ENCODE measurements around the gene WDFY2. TPM values are rescaled to one million over a fixed set of nuclear protein-coding genes. Genes with fewer than 3 reads are reported as not detected.

The WDFY2 gene
- total and polyA plus RNA-seq, 2 of the 8 experiments (the other 6 are each of a cell fraction or from before 2014, with no cell fraction given) = 13.9 to 29.0 TPM

DNA sequence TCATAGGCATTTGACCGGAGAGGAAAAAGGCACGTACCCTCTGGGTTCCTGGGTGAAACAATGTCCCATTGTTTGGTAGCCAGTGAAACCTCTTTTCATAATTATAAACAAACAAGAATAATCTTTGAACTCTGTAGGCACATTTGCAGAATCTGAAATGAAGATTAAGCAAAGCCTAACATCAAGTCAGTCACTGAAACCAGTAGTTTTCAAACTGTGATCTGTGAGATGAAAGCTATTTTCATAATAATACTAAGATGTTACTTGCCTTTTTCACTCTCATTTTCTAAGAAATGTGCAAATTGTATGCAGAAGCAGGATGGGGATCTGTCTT lies 105.4 kb downstream of the WDFY2 start:
- Histone ChIP-seq H2AK5ac (ENCODE audit: low read depth, low read length) (no peak overlapping the region), H3K79me1 (ENCODE audit: low read depth, low read length) (peaks cover 3% of the 10 kb centered on the region; the same call in 1 of the 2 replicates), H2BK20ac (ENCODE audit: low read length) (no peak overlapping the region), H3K79me2 (ENCODE audit: control insufficient read depth in 1 of 2, insufficient read depth in 2 of 2, low read length in 2 of 2) (peaks cover 0 to 35% of the 10 kb centered on the region in 2 experiments; a peak in 2 of 4 replicates), H3K23me2 (ENCODE audit: low read depth, low read length) (no peaks in the 10 kb centered on the region), H3K4ac (replicated peaks; ENCODE audit: insufficient read length, low read depth, low read length) (no peak overlapping the region), H3K18ac (ENCODE audit: extremely low read depth, low read length) (no peak overlapping the region), H3K56ac (replicated peaks; ENCODE audit: insufficient read length, low read depth, low read length) (no peak overlapping the region), H3K9me3 (ENCODE audit: insufficient read depth in 2 of 2, low read depth in 1 of 2, low read length in 1 of 2) (no peaks in the 10 kb centered on the region; a peak in 1 of 4 replicates), H2BK15ac (ENCODE audit: low read length) (no peak overlapping the region), H4K91ac (replicated peaks; ENCODE audit: insufficient read length, low read length) (no peak overlapping the region), H3K4me1 (replicated peaks in 1 of 4; ENCODE audit: control insufficient read depth in 3 of 4, insufficient read depth in 4 of 4, low read length in 3 of 4) (peaks cover 0 to 11% (median 6%) of the 10 kb centered on the region in 4 experiments; a peak in 4 of 7 replicates), H2BK120ac (replicated peaks; ENCODE audit: low read depth, low read length) (no peak overlapping the region), H3K4me2 (ENCODE audit: insufficient read depth in 1 of 2, low read depth in 2 of 2, low read length in 2 of 2) (peak overlapping the region in 1 of 2 experiments; percentile 33; a peak in 1 of 4 replicates), H4K5ac (ENCODE audit: insufficient read length, low read depth, low read length) (no peak overlapping the region), H3K27me3 (replicated peaks in 1 of 4; ENCODE audit: control insufficient read depth in 3 of 4, extremely low read depth in 1 of 4, insufficient read depth in 3 of 4, low read length in 3 of 4) (no peaks in the 10 kb centered on the region), H4K8ac (ENCODE audit: extremely low read depth, insufficient read depth, low read length) (no peak overlapping the region), H4K20me1 (replicated peaks in 1 of 2; ENCODE audit: control insufficient read depth in 1 of 2, insufficient read depth in 2 of 2, low read length in 2 of 2) (peaks cover 2 to 4% of the 10 kb centered on the region in 2 experiments), H3K14ac (ENCODE audit: insufficient read length) (no peak overlapping the region), H3K36me3 (ENCODE audit: control insufficient read depth in 2 of 4, insufficient read depth in 4 of 4, low read length in 3 of 4) (no peaks in the 10 kb centered on the region), H3K27ac (ENCODE audit: low read depth, low read length) (no peak overlapping the region), H3K23ac (ENCODE audit: insufficient read length) (no peak overlapping the region), H3K9ac (replicated peaks in 1 of 4; ENCODE audit: extremely low read depth in 1 of 4, low read depth in 3 of 4, low read length in 3 of 4) (no peak overlapping the region), H2AFZ (ENCODE audit: low read length) (no peak overlapping the region), H3K4me3 (ENCODE audit: extremely low read depth in 1 of 4, insufficient read depth in 2 of 4, low read depth in 3 of 4, low read length in 4 of 4) (no peak overlapping the region; a peak in 1 of 8 replicates), H2BK12ac (ENCODE audit: low read depth, low read length) (no peak overlapping the region), H2BK5ac (ENCODE audit: low read depth, low read length) (no peak overlapping the region)
- CTCF ChIA-PET (ENCODE audit: partially characterized antibody) = no interaction called here
- TF ChIP-seq KDM4A (IDR thresholded peaks at IDR 0.05; ENCODE audit: low read depth, low read length, severe bottlenecking) = no peak
- TF ChIP-seq POLR2A (IDR thresholded peaks at IDR 0.05; ENCODE audit: control extremely low read depth in 1 of 2, low read depth in 2 of 2, low read length in 2 of 2) = no peak
- no peak for TF ChIP-seq POLR2AphosphoS5 (IDR thresholded peaks at IDR 0.05; ENCODE audit: low read depth, low read length)
- no peak for TF ChIP-seq YY1 (IDR thresholded peaks at IDR 0.05; ENCODE audit: low read depth, low read length)
- no peak for TF ChIP-seq NRF1 (IDR thresholded peaks at IDR 0.05; ENCODE audit: low read depth, low read length)
- no peak for TF ChIP-seq CTBP2 (IDR thresholded peaks at IDR 0.05; ENCODE audit: borderline replicate concordance, insufficient read depth, insufficient read length, low read length)
- TF ChIP-seq RAD21 (IDR thresholded peaks at IDR 0.05 in 1 of 2, conservative IDR thresholded peaks at IDR 0.05 in 1 of 2; ENCODE audit: low read depth in 2 of 2, low read length in 2 of 2) = no peak
- TF ChIP-seq GTF2F1 (IDR thresholded peaks at IDR 0.05; ENCODE audit: borderline replicate concordance, low read depth, low read length) = no peak
- TF ChIP-seq SAP30 (IDR thresholded peaks at IDR 0.05; ENCODE audit: insufficient read depth, insufficient replicate concordance, low read length) = no peak
- TF ChIP-seq RXRA (IDR thresholded peaks at IDR 0.05; ENCODE audit: insufficient read depth, low read depth, low read length) = no peak
- TF ChIP-seq GABPA (IDR thresholded peaks at IDR 0.05; ENCODE audit: borderline replicate concordance, insufficient read depth, low read length) = no peak
- TF ChIP-seq, protein P1, sequence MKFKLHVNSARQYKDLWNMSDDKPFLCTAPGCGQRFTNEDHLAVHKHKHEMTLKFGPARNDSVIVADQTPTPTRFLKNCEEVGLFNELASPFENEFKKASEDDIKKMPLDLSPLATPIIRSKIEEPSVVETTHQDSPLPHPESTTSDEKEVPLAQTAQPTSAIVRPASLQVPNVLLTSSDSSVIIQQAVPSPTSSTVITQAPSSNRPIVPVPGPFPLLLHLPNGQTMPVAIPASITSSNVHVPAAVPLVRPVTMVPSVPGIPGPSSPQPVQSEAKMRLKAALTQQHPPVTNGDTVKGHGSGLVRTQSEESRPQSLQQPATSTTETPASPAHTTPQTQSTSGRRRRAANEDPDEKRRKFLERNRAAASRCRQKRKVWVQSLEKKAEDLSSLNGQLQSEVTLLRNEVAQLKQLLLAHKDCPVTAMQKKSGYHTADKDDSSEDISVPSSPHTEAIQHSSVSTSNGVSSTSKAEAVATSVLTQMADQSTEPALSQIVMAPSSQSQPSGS (IDR thresholded peaks at IDR 0.05; ENCODE audit: low read length) = no peak
- DNase-seq (ENCODE audit: low read depth in 1 of 2, low spot score in 2 of 2) (no peak), FAIRE-seq (no peak)
- POLR2A ChIA-PET (ENCODE audit: partially characterized antibody) = no interaction called here
- WGBS, 2 experiments (ENCODE audit: extremely low coverage in 1 of 2, insufficient coverage in 1 of 2, insufficient read length in 1 of 2, insufficient replicate concordance in 2 of 2, low coverage in 1 of 2, low lambda C conversion rate in 2 of 2, missing lambda C conversion rate in 1 of 2) = 64% methylated on average over 2 of the region's 2 CpGs; no CpG with 5 or more reads in 1 of the 2 experiments

Data from H1 (cell line).